Left lobe of liver (tissue), 2 donors: ENCODE data around the gene CPA2. TPM values are rescaled to one million over a fixed set of nuclear protein-coding genes. Genes with fewer than 3 reads are reported as not detected.
A peak's percentile ranks its signal among the peaks of the same experiment; 100 is the strongest.

Source experiments
- ATAC-seq: fragments of 200-7000 bp; cut with Tn5 transposase; one replicate; pipeline ENCODE4 v1.9.1; 2020; ENCODE audit warnings: mild to moderate bottlenecking, moderate library complexity
- DNase-seq: peaks from one replicate; pipeline ENCODE4 v3.0.0-alpha.2; 2020; ENCODE audit warnings: low spot score
- total RNA-seq: library from RNA; stranded (reverse); gene quantifications from one replicate; pipeline ENCODE4 v1.2.1, GENCODE V29; 2021
- donor health status: DM: no; HTN: no; CAD: no; lungs with moderate emphysema.
- donor health status: DM: no; HTN: yes; CAD: no.

The CPA2 gene
- total RNA-seq, 1 donor from 2014 or later: 1.9 TPM

- peak; percentile 53 for DNase-seq
- ATAC-seq: peak; percentile 90
These were observed 11.3 kb downstream of the CPA2 start for GRCh38 chr7:130277763-130278643.

GRCh38 chr7:130278860-130279259 is 12.2 kb downstream of the CPA2 start:
- no peak for DNase-seq
- no peak for ATAC-seq

GRCh38 chr7:130279286-130279685 is 12.6 kb downstream of the CPA2 start:
- ATAC-seq (no peak), DNase-seq (no peak)

- ATAC-seq (no peak), DNase-seq (no peak)
These were observed 13.2 kb downstream of the CPA2 start for GRCh38 chr7:130279906-130280305.

GRCh38 chr7:130281260-130281659 is 14.6 kb downstream of the CPA2 start:
- DNase-seq (no peak), ATAC-seq (no peak)

- DNase-seq (no peak), ATAC-seq (no peak)
These were observed 20.2 kb downstream of the CPA2 start for GRCh38 chr7:130286881-130287280.

GRCh38 chr7:130288168-130288567 is 21.5 kb downstream of the CPA2 start:
- no peak for DNase-seq

GRCh38 chr7:130288829-130289228 is 22.2 kb downstream of the CPA2 start:
- ATAC-seq: no peak
- DNase-seq: no peak

More at GRCh38 chr7:130288168-130288567, 21.5 kb downstream of the CPA2 start:
- ATAC-seq: no peak

- no peak for DNase-seq
- no peak for ATAC-seq
These were observed 22.8 kb downstream of the CPA2 start for GRCh38 chr7:130289478-130289877.

- no peak for DNase-seq
- no peak for ATAC-seq
These were observed 24.1 kb downstream of the CPA2 start for GRCh38 chr7:130290745-130291144.

GRCh38 chr7:130292682-130293257 is 26.1 kb downstream of the CPA2 start, which contains the start of gene CPA4:
CPA4 (plus strand) TSS chr7:130293161; CDS start chr7:130293181, 20 bp downstream.
- ATAC-seq: no peak
- no peak for DNase-seq

GRCh38 chr7:130293521-130293920 is 26.9 kb downstream of the CPA2 start:
- DNase-seq: no peak
- no peak for ATAC-seq

GRCh38 chr7:130294314-130294713 is 27.7 kb downstream of the CPA2 start:
- no peak for ATAC-seq

GRCh38 chr7:130296221-130296951 is 29.7 kb downstream of the CPA2 start:
- DNase-seq: no peak
- no peak for ATAC-seq

More at GRCh38 chr7:130294314-130294713, 27.7 kb downstream of the CPA2 start:
- DNase-seq: no peak

- ATAC-seq (no peak), DNase-seq (no peak)
These were observed 31.2 kb downstream of the CPA2 start for GRCh38 chr7:130297628-130298543.

- DNase-seq (peak; percentile 70), ATAC-seq (peak; percentile 98)
These were observed 32.1 kb downstream of the CPA2 start for GRCh38 chr7:130298544-130299326.

GRCh38 chr7:130299866-130300265 is 33.2 kb downstream of the CPA2 start:
- DNase-seq: no peak
- ATAC-seq: no peak

GRCh38 chr7:130301501-130302020 is 34.9 kb downstream of the CPA2 start:
- ATAC-seq: no peak
- no peak for DNase-seq

GRCh38 chr7:130302649-130303048 is 36.0 kb downstream of the CPA2 start:
- no peak for ATAC-seq

More at GRCh38 chr7:130302649-130303048, 36.0 kb downstream of the CPA2 start:
- DNase-seq: no peak
